Endothelial cell of umbilical vein (primary cell): ENCODE results near the gene LPP. TPM values are rescaled to one million over a fixed set of nuclear protein-coding genes. Genes with fewer than 3 reads are reported as not detected.

Experiments used
- BruUV-seq: library from RNA; stranded (reverse); fragments of 400-500 nt; replicated peaks from 2 replicates; lab custom pipeline; 2021; lab: Mats Ljungman, UMichigan
- CTCF ChIA-PET: fragments of 300-600, 350-600 bp; sonication (Branson Sonifier 250); formaldehyde crosslinking; loops from one replicate; lab custom pipeline; 2021; ENCODE audit warnings: antibody characterized with exemption, inconsistent platforms; lab: Charles Lee
- POLR2A ChIA-PET: fragments of 300-600, 350-600 bp; sonication (Branson Sonifier 250); formaldehyde crosslinking; loops from one replicate; lab custom pipeline; 2021; ENCODE audit warnings: antibody characterized with exemption, inconsistent platforms; lab: Charles Lee
- DNase-seq: peaks from one replicate; pipeline ENCODE4 v3.0.0-alpha.2; 2011; ENCODE audit warnings: low read depth, low spot score
- FAIRE-seq: peaks from 2 replicates; lab custom pipeline; 2011; peaks lifted over from hg19 to GRCh38; lab: Jason Lieb, UNC
- H2AFZ ChIP-seq: 2 replicates; pipeline ENCODE4 v1.6.0; 2012; ENCODE audit warnings: low read depth, low read length, control low read depth, inconsistent platforms
- H3K27ac ChIP-seq: 2 replicates; pipeline ENCODE4 v1.5.1; 2011; ENCODE audit warnings: low read depth, mild to moderate bottlenecking, control low read depth, low read length, moderate library complexity; ENCODE audit not compliant: insufficient read depth
- H3K27me3 ChIP-seq, 2 experiments: 2 replicates each; pipeline versions ENCODE4 v1.6.0 to v1.6.1; 2011; ENCODE audit warnings: low read length in 2 of 2, mixed read lengths in 1 of 2; ENCODE audit not compliant: control insufficient read depth in 2 of 2, insufficient read depth in 2 of 2
- H3K36me3 ChIP-seq, 2 experiments: 2 replicates in 1 of 2; 3 replicates in 1 of 2; pipeline ENCODE4 v1.5.1; 2011; ENCODE audit warnings: low read length in 2 of 2, mild to moderate bottlenecking in 1 of 2, moderate library complexity in 1 of 2; ENCODE audit not compliant: control insufficient read depth in 2 of 2, insufficient read depth in 2 of 2; ENCODE audit errors: extremely low read depth in 1 of 2
- H3K4me1 ChIP-seq: 3 replicates; pipeline ENCODE4 v1.5.1; 2011; ENCODE audit warnings: mild to moderate bottlenecking, low read length; ENCODE audit not compliant: control insufficient read depth, insufficient read depth; ENCODE audit errors: extremely low read depth
- H3K4me2 ChIP-seq: 2 replicates; pipeline ENCODE4 v1.6.1; 2011; ENCODE audit warnings: low read length, control low read depth, mixed read lengths; ENCODE audit not compliant: insufficient read depth
- H3K4me3 ChIP-seq, 3 experiments: fragments of 200-600 bp in 1 of 3; sonication (generic), shearing (Covaris generic) in 1 of 3; replicated peaks in 1 of 3; 2 replicates each; pipeline ENCODE4 v1.5.1; 2011 to 2016; ENCODE audit warnings: control low read depth in 3 of 3, low read length in 3 of 3, mild to moderate bottlenecking in 2 of 3, inconsistent platforms in 1 of 3, low read depth in 1 of 3, moderate library complexity in 1 of 3; ENCODE audit not compliant: insufficient read depth in 1 of 3
- H3K79me2 ChIP-seq: 2 replicates; pipeline ENCODE4 v1.6.0; 2012; ENCODE audit warnings: low read length, inconsistent platforms; ENCODE audit not compliant: control insufficient read depth, insufficient read depth
- H3K9ac ChIP-seq: replicated peaks from 2 replicates; pipeline ENCODE3; 2011; ENCODE audit warnings: low read length, control low read depth; ENCODE audit not compliant: insufficient read depth; ENCODE audit errors: extremely low read depth
- H3K9me1 ChIP-seq: replicated peaks from 3 replicates; pipeline ENCODE4 v1.6.0; 2011; ENCODE audit warnings: mild to moderate bottlenecking, low read length; ENCODE audit not compliant: control insufficient read depth, insufficient read depth; ENCODE audit errors: extremely low read depth
- H3K9me3 ChIP-seq: replicated peaks from 2 replicates; pipeline ENCODE4 v1.5.1; 2012; ENCODE audit warnings: low read length, inconsistent platforms; ENCODE audit not compliant: control insufficient read depth, insufficient read depth
- H4K20me1 ChIP-seq: replicated peaks from 2 replicates; pipeline ENCODE3; 2011; ENCODE audit warnings: mild to moderate bottlenecking, low read length; ENCODE audit not compliant: control insufficient read depth, insufficient read depth; ENCODE audit errors: extremely low read depth
- EZH2 ChIP-seq: IDR thresholded peaks from 2 replicates; pipeline ENCODE4 v1.6.1; 2012; ENCODE audit warnings: borderline replicate concordance, low read depth, mild to moderate bottlenecking, moderate library complexity, low read length, inconsistent platforms; ENCODE audit not compliant: severe bottlenecking
- FOS ChIP-seq: IDR thresholded peaks from 2 replicates; pipeline ENCODE4 v1.6.1; 2011; ENCODE audit warnings: mild to moderate bottlenecking, low read length, moderate library complexity, borderline replicate concordance; ENCODE audit not compliant: insufficient read depth
- GATA2 ChIP-seq: IDR thresholded peaks from 2 replicates; pipeline ENCODE4 v1.7.0; 2011; ENCODE audit warnings: low read depth, mild to moderate bottlenecking, moderate library complexity, mixed read lengths, low read length; ENCODE audit not compliant: insufficient read length, insufficient read depth
- JUN ChIP-seq: IDR thresholded peaks from 2 replicates; pipeline ENCODE4 v1.6.1; 2011; ENCODE audit warnings: borderline replicate concordance, low read depth; ENCODE audit not compliant: insufficient read length, insufficient read depth
- MYC ChIP-seq: IDR thresholded peaks from one replicate; pipeline ENCODE4 v1.6.1; 2011; ENCODE audit warnings: mild to moderate bottlenecking, low read depth, low read length
- POLR2A ChIP-seq: IDR thresholded peaks from 2 replicates; pipeline ENCODE4 v1.6.1; 2012; ENCODE audit warnings: low read depth, mild to moderate bottlenecking, control low read depth, low read length
- POLR2AphosphoS5 ChIP-seq: IDR thresholded peaks from 2 replicates; pipeline ENCODE4 v1.6.1; 2012; ENCODE audit warnings: low read depth, mild to moderate bottlenecking, control low read depth, low read length, moderate library complexity; ENCODE audit not compliant: insufficient read depth
- dilution Hi-C: fragments of 300-500 bp; cut with MboI; formaldehyde crosslinking; loops from one replicate; pipeline ENCODE4 v1.15.0; 2019; ENCODE audit warnings: low sequenced_read_pairs; ENCODE audit not compliant: extremely low pct_ligation_motif_present
- intact Hi-C: fragments of 100-400 bp; cut with micrococcal nuclease; formaldehyde crosslinking; loops from one replicate; pipeline ENCODE4 v1.10.0; 2022
- polyA plus RNA-seq, 4 experiments: library from polyadenylated mRNA; depleted of rRNA in 3 of 4; stranded (reverse) in 3 of 4; unstranded in 1 of 4; fragments of >200 nt; gene quantifications; 2 replicates each; pipeline versions ENCODE4 v1.2.1 to v1.2.3, GENCODE V29; 2011 to 2012; ENCODE audit warnings: missing spikeins in 1 of 4
- total RNA-seq: library from RNA; stranded (reverse); gene quantifications from 2 replicates; pipeline ENCODE4 v1.2.3, GENCODE V29; 2021
- TF ChIP-seq, protein P1 (sequence below): IDR thresholded peaks from 2 replicates; pipeline ENCODE4 v1.6.1; 2011; ENCODE audit not compliant: insufficient read depth, insufficient read length
- TF ChIP-seq, protein P2 (sequence below), 2 donors: IDR thresholded peaks; 1 replicate in 1 of 2; 2 replicates in 1 of 2; pipeline ENCODE4 v1.5.1; 2011; ENCODE audit warnings: low read length in 2 of 2, mild to moderate bottlenecking in 2 of 2, moderate library complexity in 2 of 2, control low read depth in 1 of 2, inconsistent platforms in 1 of 2, low read depth in 1 of 2; ENCODE audit not compliant: insufficient read depth in 1 of 2; ENCODE audit errors: extremely low read depth in 1 of 2

LPP gene
- total and polyA plus RNA-seq, 2 donors (not counting 3 experiments of a cell fraction or from before 2014, with no cell fraction given): 16.9 to 153 TPM

DNA sequence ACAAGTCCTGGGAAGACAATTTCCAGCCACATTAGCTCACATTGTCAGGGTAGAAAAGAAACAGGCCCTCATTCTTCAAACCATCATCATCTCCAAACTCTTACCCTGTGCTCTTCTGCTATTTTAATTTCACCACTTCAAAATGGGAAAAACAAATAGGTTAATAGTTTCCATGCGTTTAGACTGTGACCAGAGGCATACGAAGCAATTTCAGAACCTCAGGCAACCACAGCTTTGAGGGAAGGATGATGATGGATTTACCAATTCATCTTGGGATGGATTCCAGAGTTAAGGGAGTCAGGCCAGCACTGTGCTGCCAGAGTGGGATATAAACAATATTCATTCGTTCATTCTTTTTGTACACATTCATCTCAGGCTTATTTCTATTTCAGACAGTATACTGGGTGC is 710.0 kb downstream of the LPP start:
- no peaks in the 10 kb centered on the region for H3K27me3 ChIP-seq
- no peaks in the 10 kb centered on the region for H3K9me1 ChIP-seq
- BruUV-seq: no TSS peak
- no peaks in the 10 kb centered on the region for H3K4me1 ChIP-seq
- ChIA-PET POLR2A (no interaction called here), CTCF (interaction anchor here (1.4 to 1.6 kb wide), 2 partner anchors 13 to 33 kb away, joined by 4 to 6 read pairs; no protein-coding TSS in a partner anchor)
- no peaks in the 10 kb centered on the region for H3K36me3 ChIP-seq
- no peak for DNase-seq
- H2AFZ ChIP-seq: no peak overlapping the region
- no peak overlapping the region for H3K27ac ChIP-seq
- H3K79me2 ChIP-seq: no peaks in the 10 kb centered on the region
- no peak overlapping the region for H3K4me2 ChIP-seq
- H3K9me3 ChIP-seq: no peaks in the 10 kb centered on the region
- no peak for FAIRE-seq
- H4K20me1 ChIP-seq: no peaks in the 10 kb centered on the region
- dilution Hi-C loops: no loop called here
- no peak overlapping the region for H3K4me3 ChIP-seq
- no peak overlapping the region for H3K9ac ChIP-seq
- TF ChIP-seq EZH2: no peak
- TF ChIP-seq, protein P1, sequence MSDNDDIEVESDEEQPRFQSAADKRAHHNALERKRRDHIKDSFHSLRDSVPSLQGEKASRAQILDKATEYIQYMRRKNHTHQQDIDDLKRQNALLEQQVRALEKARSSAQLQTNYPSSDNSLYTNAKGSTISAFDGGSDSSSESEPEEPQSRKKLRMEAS: no peak
- TF ChIP-seq, protein P2, sequence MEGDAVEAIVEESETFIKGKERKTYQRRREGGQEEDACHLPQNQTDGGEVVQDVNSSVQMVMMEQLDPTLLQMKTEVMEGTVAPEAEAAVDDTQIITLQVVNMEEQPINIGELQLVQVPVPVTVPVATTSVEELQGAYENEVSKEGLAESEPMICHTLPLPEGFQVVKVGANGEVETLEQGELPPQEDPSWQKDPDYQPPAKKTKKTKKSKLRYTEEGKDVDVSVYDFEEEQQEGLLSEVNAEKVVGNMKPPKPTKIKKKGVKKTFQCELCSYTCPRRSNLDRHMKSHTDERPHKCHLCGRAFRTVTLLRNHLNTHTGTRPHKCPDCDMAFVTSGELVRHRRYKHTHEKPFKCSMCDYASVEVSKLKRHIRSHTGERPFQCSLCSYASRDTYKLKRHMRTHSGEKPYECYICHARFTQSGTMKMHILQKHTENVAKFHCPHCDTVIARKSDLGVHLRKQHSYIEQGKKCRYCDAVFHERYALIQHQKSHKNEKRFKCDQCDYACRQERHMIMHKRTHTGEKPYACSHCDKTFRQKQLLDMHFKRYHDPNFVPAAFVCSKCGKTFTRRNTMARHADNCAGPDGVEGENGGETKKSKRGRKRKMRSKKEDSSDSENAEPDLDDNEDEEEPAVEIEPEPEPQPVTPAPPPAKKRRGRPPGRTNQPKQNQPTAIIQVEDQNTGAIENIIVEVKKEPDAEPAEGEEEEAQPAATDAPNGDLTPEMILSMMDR (IDR thresholded peaks at IDR 0.05; ENCODE audit: extremely low read depth in 1 of 2, insufficient read depth in 1 of 2, low read depth in 1 of 2, low read length in 2 of 2): no peak
- TF ChIP-seq GATA2: no peak
- TF ChIP-seq JUN: no peak
- no peak for TF ChIP-seq FOS
- TF ChIP-seq MYC: no peak
- no peak for TF ChIP-seq POLR2A
- no peak for TF ChIP-seq POLR2AphosphoS5
- intact Hi-C loops: no loop called here
